ENCODE measurements around the gene ADAMTS2. TPM values are rescaled to one million over a fixed set of nuclear protein-coding genes. Genes with fewer than 3 reads are reported as not detected.

Gene ADAMTS2
- total and polyA plus RNA-seq, 2 of the 4 experiments (the other 2 are of a cell fraction), result 19.0 to 58.8 TPM

DNA sequence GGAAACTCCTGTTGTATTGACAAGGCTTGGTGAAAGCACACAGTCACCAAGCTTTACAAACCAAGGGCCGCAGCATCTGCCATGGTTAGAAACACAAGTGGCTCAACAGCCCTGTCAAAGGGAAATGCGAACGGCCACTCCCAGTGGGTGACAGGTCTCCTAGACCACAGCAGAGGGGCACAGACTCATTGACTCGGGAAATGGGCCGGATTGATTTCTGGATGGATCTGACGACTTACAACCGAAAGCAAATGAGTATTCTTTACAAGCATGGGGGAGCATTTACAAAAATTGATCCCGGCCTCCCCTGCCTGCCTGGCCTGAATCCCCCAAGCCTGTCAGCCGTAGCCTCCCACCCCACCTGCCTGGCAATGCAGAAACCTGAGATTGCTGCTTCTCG, 48.2 kb downstream of the ADAMTS2 start:
- H3K27me3 ChIP-seq (ENCODE audit: control insufficient read depth, insufficient read depth, low read length), result no peaks in the 10 kb centered on the region
- H4K5ac ChIP-seq (ENCODE audit: low read depth, low read length), result no peak overlapping the region
- TF ChIP-seq POLR2A (IDR thresholded peaks at IDR 0.05; ENCODE audit: low read depth, low read length) (no peak), CHD1 (IDR thresholded peaks at IDR 0.05; ENCODE audit: low read depth, low read length) (no peak), MAZ (IDR thresholded peaks at IDR 0.05; ENCODE audit: borderline replicate concordance, low read depth, low read length) (no peak), NFE2L2 (IDR thresholded peaks at IDR 0.05; ENCODE audit: low read depth, low read length) (no peak)
- TF ChIP-seq, protein P1, sequence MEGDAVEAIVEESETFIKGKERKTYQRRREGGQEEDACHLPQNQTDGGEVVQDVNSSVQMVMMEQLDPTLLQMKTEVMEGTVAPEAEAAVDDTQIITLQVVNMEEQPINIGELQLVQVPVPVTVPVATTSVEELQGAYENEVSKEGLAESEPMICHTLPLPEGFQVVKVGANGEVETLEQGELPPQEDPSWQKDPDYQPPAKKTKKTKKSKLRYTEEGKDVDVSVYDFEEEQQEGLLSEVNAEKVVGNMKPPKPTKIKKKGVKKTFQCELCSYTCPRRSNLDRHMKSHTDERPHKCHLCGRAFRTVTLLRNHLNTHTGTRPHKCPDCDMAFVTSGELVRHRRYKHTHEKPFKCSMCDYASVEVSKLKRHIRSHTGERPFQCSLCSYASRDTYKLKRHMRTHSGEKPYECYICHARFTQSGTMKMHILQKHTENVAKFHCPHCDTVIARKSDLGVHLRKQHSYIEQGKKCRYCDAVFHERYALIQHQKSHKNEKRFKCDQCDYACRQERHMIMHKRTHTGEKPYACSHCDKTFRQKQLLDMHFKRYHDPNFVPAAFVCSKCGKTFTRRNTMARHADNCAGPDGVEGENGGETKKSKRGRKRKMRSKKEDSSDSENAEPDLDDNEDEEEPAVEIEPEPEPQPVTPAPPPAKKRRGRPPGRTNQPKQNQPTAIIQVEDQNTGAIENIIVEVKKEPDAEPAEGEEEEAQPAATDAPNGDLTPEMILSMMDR (conservative IDR thresholded peaks at IDR 0.05; ENCODE audit: low read depth, low read length), result no peak
- no peak overlapping the region for H3K4me2 ChIP-seq (ENCODE audit: low read depth, low read length)
- H3K14ac ChIP-seq (replicated peaks; ENCODE audit: low read depth, low read length), result no peak overlapping the region
- peaks cover 15% of the 10 kb centered on the region for H3K4me1 ChIP-seq (ENCODE audit: control insufficient read depth, insufficient read depth, low read length)
- WGBS, 2 experiments (ENCODE audit: extremely low coverage in 2 of 2, insufficient read length in 1 of 2), result no CpG with 5 or more reads among the region's 10 CpGs
- H4K20me1 ChIP-seq (ENCODE audit: insufficient read depth, low read length), result peaks cover 4% of the 10 kb centered on the region
- CTCF ChIA-PET, result no interaction called here
- H3K36me3 ChIP-seq (ENCODE audit: control insufficient read depth, insufficient read depth, low read length), result no peaks in the 10 kb centered on the region
- H3K4ac ChIP-seq (ENCODE audit: low read depth, low read length), result no peak overlapping the region
- intact Hi-C loops (cut with micrococcal nuclease) (no loop called here), dilution Hi-C loops (cut with HindIII; ENCODE audit: low sequenced_read_pairs, unreplicated experiment) (no loop called here), in situ Hi-C loops (cut with MboI; ENCODE audit: low sequenced_read_pairs) (no loop called here)
- no peak overlapping the region for H3K18ac ChIP-seq (ENCODE audit: low read depth, low read length)
- H3K4me3 ChIP-seq (ENCODE audit: insufficient read depth, low read depth, low read length), result no peak overlapping the region
- BruUV-seq (replicated peaks), result no TSS peak
- no peak overlapping the region for H3K9ac ChIP-seq (ENCODE audit: low read depth, low read length)
- no peak overlapping the region for H3K27ac ChIP-seq (ENCODE audit: insufficient read depth, low read length)
- H3K79me1 ChIP-seq (ENCODE audit: low read depth in 1 of 2, low read length in 2 of 2), result peaks cover 18 to 79% of the 10 kb centered on the region in 2 experiments
- H2BK120ac ChIP-seq (ENCODE audit: low read depth, low read length), result no peak overlapping the region
- H2BK5ac ChIP-seq (ENCODE audit: low read depth, low read length, poor library complexity, severe bottlenecking), result no peak overlapping the region
- H2BK15ac ChIP-seq (ENCODE audit: low read depth, low read length), result no peak overlapping the region
- H3K56ac ChIP-seq (ENCODE audit: extremely low read depth, insufficient read depth, low read length), result no peak overlapping the region
- H3K23ac ChIP-seq (ENCODE audit: low read depth, low read length), result no peak overlapping the region
- H4K91ac ChIP-seq (ENCODE audit: insufficient read depth, low read depth, low read length), result no peak overlapping the region
- POLR2A ChIA-PET (ENCODE audit: unreplicated experiment), result no interaction called here
- no peak overlapping the region; the same call in 1 of the 2 replicates for H2AK5ac ChIP-seq (ENCODE audit: low read depth, low read length)
- H4K8ac ChIP-seq (ENCODE audit: low read depth in 2 of 2, low read length in 2 of 2), result no peak overlapping the region
- no peaks in the 10 kb centered on the region for H3K9me3 ChIP-seq (ENCODE audit: control insufficient read depth, insufficient read depth, low read length)
- ATAC-seq (ENCODE audit: low read depth) (no peak), DNase-seq (no peak)
- no peak overlapping the region for H2BK20ac ChIP-seq (ENCODE audit: low read depth, low read length)
- H2AK9ac ChIP-seq (replicated peaks; ENCODE audit: low read depth, low read length, poor library complexity), result peak overlapping the region; percentile 58
- no peaks in the 10 kb centered on the region for H3K9me1 ChIP-seq (ENCODE audit: insufficient read depth, low read length)
- H2AFZ ChIP-seq (replicated peaks; ENCODE audit: low read length, poor library complexity), result no peak overlapping the region
